Trophoblast cell (in vitro differentiated cells and primary cell): ENCODE data around the gene STUB1.
A peak's percentile ranks its signal among the peaks of the same experiment; 100 is the strongest.

Source experiments
- DNase-seq, 2 donors: peaks; one replicate each; pipeline ENCODE4 v3.0.0-alpha.2; 2016
- H2AFZ ChIP-seq: 2 replicates; pipeline ENCODE4 v1.6.1; 2013; ENCODE audit warnings: low read length, moderate library complexity, mild to moderate bottlenecking; ENCODE audit not compliant: insufficient read depth, poor library complexity
- H2AK5ac ChIP-seq: 2 replicates; pipeline ENCODE4 v1.6.1; 2013; ENCODE audit warnings: mild to moderate bottlenecking, low read length
- H2BK120ac ChIP-seq: 2 replicates; pipeline ENCODE4 v1.6.1; 2013; ENCODE audit warnings: low read length, mild to moderate bottlenecking, moderate library complexity; ENCODE audit not compliant: insufficient read depth, poor library complexity
- H2BK12ac ChIP-seq: 2 replicates; pipeline ENCODE4 v1.6.1; 2013; ENCODE audit warnings: mild to moderate bottlenecking, low read length, moderate library complexity
- H2BK5ac ChIP-seq: 2 replicates; pipeline ENCODE4 v1.6.1; 2013; ENCODE audit warnings: low read length, low read depth, moderate library complexity, mild to moderate bottlenecking; ENCODE audit not compliant: poor library complexity
- H3K14ac ChIP-seq: 2 replicates; pipeline ENCODE4 v1.6.1; 2013; ENCODE audit warnings: mild to moderate bottlenecking, low read length
- H3K18ac ChIP-seq: 2 replicates; pipeline ENCODE4 v1.6.1; 2013; ENCODE audit warnings: mild to moderate bottlenecking, low read length
- H3K23ac ChIP-seq: 2 replicates; pipeline ENCODE4 v1.6.1; 2013; ENCODE audit warnings: low read length
- H3K27ac ChIP-seq: 2 replicates; pipeline ENCODE4 v1.5.1; 2013; ENCODE audit warnings: low read depth, mild to moderate bottlenecking, inconsistent platforms, low read length, moderate library complexity
- H3K27me3 ChIP-seq: 2 replicates; pipeline ENCODE4 v1.6.1; 2013; ENCODE audit warnings: inconsistent platforms, mild to moderate bottlenecking, low read length, moderate library complexity; ENCODE audit not compliant: insufficient read depth
- H3K36me3 ChIP-seq, 2 experiments: 1 replicate in 1 of 2; 2 replicates in 1 of 2; pipeline ENCODE4 v1.6.1; 2013; ENCODE audit warnings: low read length in 2 of 2, mild to moderate bottlenecking in 2 of 2, moderate library complexity in 1 of 2; ENCODE audit not compliant: insufficient read depth in 2 of 2, control insufficient read depth in 1 of 2
- H3K4ac ChIP-seq: 2 replicates; pipeline ENCODE4 v1.6.1; 2013; ENCODE audit warnings: low read depth, mild to moderate bottlenecking, low read length, moderate library complexity
- H3K4me1 ChIP-seq, 2 experiments: 1 replicate in 1 of 2; 2 replicates in 1 of 2; pipeline ENCODE4 v1.6.1; 2013; ENCODE audit warnings: low read length in 2 of 2, mild to moderate bottlenecking in 2 of 2, moderate library complexity in 1 of 2; ENCODE audit not compliant: insufficient read depth in 2 of 2, control insufficient read depth in 1 of 2
- H3K4me2 ChIP-seq: 2 replicates; pipeline ENCODE4 v1.6.1; 2013; ENCODE audit warnings: inconsistent platforms, mild to moderate bottlenecking, low read length, moderate library complexity
- H3K4me3 ChIP-seq: 2 replicates; pipeline ENCODE4 v1.5.1; 2013; ENCODE audit warnings: mild to moderate bottlenecking, low read depth, low read length, inconsistent platforms
- H3K79me1 ChIP-seq: one replicate; pipeline ENCODE4 v1.6.1; 2013; ENCODE audit warnings: low read length
- H3K79me2 ChIP-seq: 2 replicates; pipeline ENCODE4 v1.6.1; 2013; ENCODE audit warnings: low read length, mild to moderate bottlenecking; ENCODE audit not compliant: control insufficient read depth, insufficient read depth, poor library complexity
- H3K9ac ChIP-seq: 2 replicates; pipeline ENCODE4 v1.6.1; 2013; ENCODE audit warnings: mild to moderate bottlenecking, low read length
- H3K9me3 ChIP-seq: 2 replicates; pipeline ENCODE4 v1.6.1; 2013; ENCODE audit warnings: low read depth, mild to moderate bottlenecking, control low read depth, inconsistent platforms, low read length; ENCODE audit not compliant: insufficient read depth
- H4K12ac ChIP-seq: 2 replicates; pipeline ENCODE4 v1.6.1; 2013; ENCODE audit warnings: low read depth, mild to moderate bottlenecking, low read length, moderate library complexity
- H4K8ac ChIP-seq: 2 replicates; pipeline ENCODE4 v1.6.1; 2013; ENCODE audit warnings: low read depth, mild to moderate bottlenecking, low read length, moderate library complexity
- H4K91ac ChIP-seq: one replicate; pipeline ENCODE4 v1.6.1; 2013; ENCODE audit warnings: low read depth, mild to moderate bottlenecking, low read length, moderate library complexity
- WGBS: extraction: QIAGEN DNeasy Blood & Tissue Kit; methylation state at CpG from one replicate; pipeline ENCODE4 v1.1.7; 2013; ENCODE audit warnings: missing lambda C conversion rate; ENCODE audit not compliant: insufficient read length, insufficient coverage; ENCODE audit errors: extremely low coverage; 5-methylcytosine and 5-hydroxymethylcytosine counted together

Gene STUB1

DNA sequence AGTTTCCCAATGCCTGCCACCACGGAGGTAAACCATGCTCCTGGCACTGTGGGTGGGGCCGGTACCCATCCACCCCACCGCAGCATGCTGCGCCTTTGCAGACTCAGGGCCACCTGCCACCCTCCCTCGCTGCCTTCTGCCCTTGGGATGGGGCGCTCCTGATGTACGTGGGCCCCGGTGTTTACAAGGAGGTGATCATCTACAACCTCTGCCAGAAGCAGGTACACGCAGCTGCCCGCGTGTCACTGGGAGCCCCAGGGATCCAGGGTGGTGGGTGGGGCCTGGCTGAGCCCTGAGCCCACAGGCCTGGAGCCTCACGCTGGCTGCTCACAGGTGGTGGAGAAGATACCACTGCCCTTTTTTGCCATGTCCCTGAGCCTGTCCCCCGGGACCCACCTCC, 13.6 kb upstream of the STUB1 start:
- Histone ChIP-seq H3K27ac (no peak overlapping the region), H3K18ac (no peak overlapping the region), H3K23ac (no peak overlapping the region)

DNA sequence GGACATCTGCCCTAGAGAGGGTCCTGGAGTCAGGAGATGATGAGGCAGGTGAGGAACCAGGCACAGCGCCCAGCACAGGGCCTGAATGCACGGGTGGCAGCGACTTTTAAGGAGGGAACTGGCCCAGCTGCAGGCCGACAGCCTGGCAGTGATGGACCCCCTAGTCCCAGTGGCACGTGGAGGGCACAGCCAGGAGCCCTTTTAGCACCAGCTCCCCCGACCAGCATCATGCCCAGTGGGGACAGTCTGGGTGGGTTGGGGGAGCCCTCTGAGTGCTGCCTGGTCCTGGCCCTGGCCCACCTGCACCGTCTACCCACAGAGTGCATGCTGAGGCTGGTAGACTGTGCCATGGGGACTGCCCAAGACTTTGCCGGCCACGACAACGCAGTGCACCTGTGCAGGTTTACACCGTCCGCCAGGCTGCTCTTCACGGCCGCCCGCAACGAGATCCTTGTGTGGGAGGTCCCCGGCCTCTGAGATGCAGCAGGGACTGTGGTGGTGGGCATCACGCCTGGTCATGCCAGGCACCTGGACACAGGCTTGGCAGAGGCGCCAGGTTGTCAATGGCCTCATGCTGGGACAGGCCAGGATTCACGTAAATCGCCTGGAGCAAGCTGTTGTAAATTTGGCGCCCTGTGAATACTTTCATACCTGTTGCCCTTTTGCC, 13.0 kb upstream of the STUB1 start:
- H3K4ac ChIP-seq: no peak overlapping the region
- no peak overlapping the region for H3K18ac ChIP-seq
- H3K27ac ChIP-seq: no peak overlapping the region
- peaks cover 5% of the 10 kb centered on the region for H3K79me1 ChIP-seq
- no peaks in the 10 kb centered on the region for H3K27me3 ChIP-seq
- H2BK12ac ChIP-seq: peak overlapping the region; percentile 5
- H4K8ac ChIP-seq: peak overlapping the region; percentile 30
- H3K36me3 ChIP-seq: peaks cover 34 to 42% of the 10 kb centered on the region in 2 experiments
- peaks cover 7% of the 10 kb centered on the region in 2 experiments for H3K4me1 ChIP-seq
- no peak overlapping the region for H3K14ac ChIP-seq
- H2AK5ac ChIP-seq: peak overlapping the region; percentile 10
- H3K79me2 ChIP-seq: peaks cover 8% of the 10 kb centered on the region
- DNase-seq: no peak
- no CpG with 5 or more reads among the region's 22 CpGs for whole genome bisulfite sequencing
- H2BK5ac ChIP-seq: no peak overlapping the region
- H4K12ac ChIP-seq: peak overlapping the region; percentile 36
- no peak overlapping the region for H3K4me2 ChIP-seq
- no peak overlapping the region for H4K91ac ChIP-seq
- no peak overlapping the region for H3K9ac ChIP-seq
- no peak overlapping the region for H2AFZ ChIP-seq
- H3K4me3 ChIP-seq: no peak overlapping the region
- no peaks in the 10 kb centered on the region for H3K9me3 ChIP-seq
- H2BK120ac ChIP-seq: no peak overlapping the region
- H3K23ac ChIP-seq: no peak overlapping the region

More for the DNA sequence above, 13.6 kb upstream of the STUB1 start:
- Histone ChIP-seq H2AFZ (no peak overlapping the region), H4K12ac (no peak overlapping the region), H3K79me2 (peaks cover 8% of the 10 kb centered on the region), H3K4me2 (no peak overlapping the region), H3K14ac (no peak overlapping the region), H3K27me3 (no peaks in the 10 kb centered on the region), H3K4me1 (peaks cover 7% of the 10 kb centered on the region in 2 experiments), H2BK5ac (no peak overlapping the region), H2BK12ac (no peak overlapping the region), H2AK5ac (no peak overlapping the region), H3K9me3 (no peaks in the 10 kb centered on the region), H3K79me1 (peaks cover 5% of the 10 kb centered on the region), H2BK120ac (no peak overlapping the region), H3K36me3 (peaks cover 28 to 42% of the 10 kb centered on the region in 2 experiments), H4K8ac (no peak overlapping the region), H3K4ac (no peak overlapping the region), H3K4me3 (no peak overlapping the region), H4K91ac (no peak overlapping the region), H3K9ac (no peak overlapping the region)
- WGBS: no CpG with 5 or more reads among the region's 13 CpGs
- no peak for DNase-seq

DNA sequence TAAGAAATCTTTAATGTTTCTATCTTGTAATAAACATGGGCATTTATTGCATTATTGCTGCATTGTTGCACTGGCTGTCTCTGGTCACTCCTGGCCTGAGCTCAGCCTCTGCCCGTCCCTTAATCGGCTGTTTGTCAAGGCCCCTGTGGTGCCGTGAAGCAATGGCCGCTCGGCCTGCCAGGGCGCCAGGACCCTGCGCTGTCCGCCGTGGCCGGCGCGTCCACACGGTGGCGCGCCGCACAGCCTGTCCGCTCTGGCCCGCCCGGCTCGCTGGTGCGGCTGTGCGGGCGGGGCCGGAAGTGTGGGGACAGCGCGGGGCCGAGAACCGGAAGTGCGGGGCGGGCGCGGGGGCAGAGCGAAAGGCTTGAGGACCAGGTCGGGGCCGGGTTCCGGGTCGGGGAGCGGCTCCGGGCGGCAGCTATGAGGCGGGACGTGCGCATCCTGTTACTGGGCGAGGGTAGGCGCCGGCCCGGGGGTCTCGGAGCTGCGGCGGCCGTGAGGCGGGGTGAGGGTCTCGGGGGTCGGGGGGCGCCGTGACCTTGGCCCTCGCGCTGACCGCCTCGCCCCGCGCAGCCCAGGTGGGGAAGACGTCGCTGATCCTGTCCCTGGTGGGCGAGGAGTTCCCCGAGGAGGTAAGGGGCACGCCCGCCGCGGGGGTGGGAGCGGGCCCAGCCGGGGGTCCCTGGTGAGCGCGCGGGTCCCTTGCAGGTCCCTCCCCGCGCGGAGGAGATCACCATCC, 12.3 kb upstream of the STUB1 start, which contains the start of gene RHOT2:
Gene RHOT2 (plus strand): TSS at position 353 of the 739 bp plus-strand sequence. CDS start 68 bp downstream, at position 421.
- Histone ChIP-seq H2BK120ac (peak within 1 kb of the TSS; percentile 87), H2AK5ac (peak within 1 kb of the TSS; percentile 91), H3K23ac (no peak within 1 kb of the TSS), H3K27me3 (no peaks in the 10 kb centered on the region), H3K4me1 (peaks cover 7% of the 10 kb centered on the region in 2 experiments), H4K12ac (peak within 1 kb of the TSS; percentile 85), H2AFZ (peak within 1 kb of the TSS; percentile 61), H4K91ac (peak within 1 kb of the TSS; percentile 93), H3K4me3 (peak within 1 kb of the TSS; percentile 98), H2BK5ac (peak within 1 kb of the TSS; percentile 51), H3K18ac (peak within 1 kb of the TSS; percentile 77), H2BK12ac (peak within 1 kb of the TSS; percentile 5), H3K9ac (peak within 1 kb of the TSS; percentile 90), H3K79me2 (peaks cover 8% of the 10 kb centered on the region), H3K14ac (peak within 1 kb of the TSS; percentile 90), H3K36me3 (peaks cover 41 to 44% of the 10 kb centered on the region in 2 experiments), H3K4ac (peak within 1 kb of the TSS; percentile 97), H4K8ac (peak within 1 kb of the TSS; percentile 87), H3K9me3 (no peaks in the 10 kb centered on the region), H3K4me2 (peak within 1 kb of the TSS; percentile 67), H3K79me1 (peaks cover 5% of the 10 kb centered on the region), H3K27ac (no peak within 1 kb of the TSS)
- no CpG with 5 or more reads among the region's 78 CpGs for WGBS
- peak; percentile 92 to 97 for DNase-seq

DNA sequence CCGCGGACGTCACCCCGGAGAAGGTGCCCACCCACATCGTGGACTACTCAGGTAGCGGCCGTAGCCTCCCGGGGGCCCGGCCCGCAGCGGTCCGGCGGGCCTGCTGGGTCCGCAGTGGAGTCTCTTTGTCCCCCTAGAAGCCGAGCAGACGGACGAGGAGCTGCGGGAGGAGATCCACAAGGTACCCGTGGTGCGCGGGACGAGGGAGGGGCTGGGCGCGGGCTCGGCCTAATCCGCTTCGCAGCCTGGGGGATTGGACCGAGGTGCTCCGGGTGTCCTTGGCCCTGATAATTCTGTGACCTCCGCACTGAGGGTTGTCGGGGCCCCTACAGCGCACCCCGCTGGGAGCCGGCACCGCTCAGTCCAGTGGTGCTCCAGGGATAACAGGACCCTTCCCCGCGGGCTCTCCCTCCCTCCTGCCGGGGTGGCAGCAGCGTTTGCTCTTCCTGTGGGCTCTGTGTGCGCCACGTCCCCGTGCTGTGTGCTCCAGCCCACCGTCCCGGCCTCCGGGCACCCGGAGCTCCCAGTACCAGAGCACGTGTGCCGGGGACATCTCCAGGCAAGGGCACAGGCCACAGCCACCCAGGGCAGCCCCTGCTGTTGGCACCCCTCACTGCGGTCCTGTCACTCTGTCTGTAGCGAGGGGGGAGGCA, 11.6 kb upstream of the STUB1 start:
- peak overlapping the region; percentile 77 for H3K18ac ChIP-seq
- H2AFZ ChIP-seq: peak overlapping the region; percentile 61
- H3K4me2 ChIP-seq: peak overlapping the region; percentile 67
- peak overlapping the region; percentile 91 for H2AK5ac ChIP-seq
- peaks cover 5% of the 10 kb centered on the region for H3K79me1 ChIP-seq
- H3K9ac ChIP-seq: peak overlapping the region; percentile 90
- H3K14ac ChIP-seq: peak overlapping the region; percentile 90
- H4K8ac ChIP-seq: peak overlapping the region; percentile 87
- peak overlapping the region; percentile 51 for H2BK5ac ChIP-seq
- H2BK120ac ChIP-seq: peak overlapping the region; percentile 87
- H2BK12ac ChIP-seq: no peak overlapping the region
- peak overlapping the region; percentile 93 for H4K91ac ChIP-seq
- H3K23ac ChIP-seq: no peak overlapping the region
- peak overlapping the region; percentile 98 for H3K4me3 ChIP-seq
- WGBS: no CpG with 5 or more reads among the region's 50 CpGs
- H3K27ac ChIP-seq: no peak overlapping the region
- no peaks in the 10 kb centered on the region for H3K9me3 ChIP-seq
- DNase-seq: peak in 1 of 2 donors; percentile 28
- no peaks in the 10 kb centered on the region for H3K27me3 ChIP-seq
- peak overlapping the region; percentile 85 for H4K12ac ChIP-seq
- H3K4ac ChIP-seq: peak overlapping the region; percentile 97
- H3K36me3 ChIP-seq: peaks cover 48% of the 10 kb centered on the region in 2 experiments
- peaks cover 8% of the 10 kb centered on the region for H3K79me2 ChIP-seq
- H3K4me1 ChIP-seq: peaks cover 7% of the 10 kb centered on the region in 2 experiments
